HCT116 (cell line): ENCODE measurements around the gene GORASP1. TPM values are rescaled to one million over a fixed set of nuclear protein-coding genes. Genes with fewer than 3 reads are reported as not detected.
A peak's percentile ranks its signal among the peaks of the same experiment; 100 is the strongest.

ENCODE experiments used
- ATAC-seq: fragments of 200-7000 bp; cut with Tn5 transposase; 2 replicates; pipeline ENCODE4 v1.9.1; 2020; ENCODE audit warnings: mild to moderate bottlenecking, moderate library complexity
- BruUV-seq: library from RNA; stranded (reverse); fragments of 400-500 nt; replicated peaks from 2 replicates; lab custom pipeline; 2021; lab: Mats Ljungman, UMichigan
- CTCF ChIA-PET: fragments of 300-600 bp; sonication (Branson Sonifier 250); formaldehyde crosslinking; loops from one replicate; lab custom pipeline; 2021; ENCODE audit warnings: antibody characterized with exemption; lab: Charles Lee
- POLR2A ChIA-PET: fragments of 300-600, 350-600 bp; sonication (Branson Sonifier 250); formaldehyde crosslinking; loops from one replicate; lab custom pipeline; 2021; ENCODE audit warnings: antibody characterized with exemption; lab: Charles Lee
- RAD21 ChIA-PET, 2 experiments: fragments of 300-600 bp; sonication (Branson Sonifier 250); formaldehyde crosslinking; loops; one replicate each; lab custom pipeline; 2023; ENCODE audit warnings: low total read pairs in 2 of 2; ENCODE audit not compliant: uncharacterized antibody in 2 of 2, unreplicated experiment in 2 of 2, low non-redundant PET in 1 of 2; lab: Charles Lee
- DNase-seq: peaks from one replicate; pipeline ENCODE4 v3.0.0-alpha.2; 2010; ENCODE audit warnings: low read depth, low spot score
- H2AFZ ChIP-seq: fragments of 200-600 bp; shearing (Covaris generic), sonication (generic); 2 replicates; pipeline ENCODE4 v1.6.1; 2017; ENCODE audit warnings: low read depth, mixed run types, mixed read lengths, antibody characterized with exemption, low read length; ENCODE audit not compliant: poor library complexity, severe bottlenecking
- H3K27ac ChIP-seq: 2 replicates; pipeline ENCODE4 v1.5.1; 2012; ENCODE audit warnings: low read depth, low read length
- H3K27me3 ChIP-seq: fragments of 200-600 bp; sonication (generic); 2 replicates; pipeline ENCODE4 v1.6.1; 2016; ENCODE audit warnings: mixed run types, low read length, mixed read lengths; ENCODE audit not compliant: insufficient read depth
- H3K36me3 ChIP-seq, 2 experiments: fragments of 200-500 bp in 1 of 2; fragments of 200-600 bp in 1 of 2; sonication (Bioruptor generic) in 1 of 2; sonication (generic) in 1 of 2; 2 replicates each; pipeline versions ENCODE4 v1.5.1 to v1.6.1; 2014 to 2016; ENCODE audit warnings: low read length in 2 of 2, inconsistent platforms in 1 of 2, mixed read lengths in 1 of 2, mixed run types in 1 of 2; ENCODE audit not compliant: insufficient read depth in 2 of 2, control insufficient read depth in 1 of 2
- H3K4me1 ChIP-seq, 2 experiments: fragments of 200-600 bp in 1 of 2; sonication (generic) in 1 of 2; 2 replicates each; pipeline versions ENCODE4 v1.5.1 to v1.6.1; 2012 to 2017; ENCODE audit warnings: low read length in 2 of 2, inconsistent platforms in 1 of 2, mild to moderate bottlenecking in 1 of 2, mixed read lengths in 1 of 2, mixed run types in 1 of 2, moderate library complexity in 1 of 2; ENCODE audit not compliant: insufficient read depth in 2 of 2, control insufficient read depth in 1 of 2
- H3K4me2 ChIP-seq: fragments of 200-600 bp; sonication (generic); 2 replicates; pipeline ENCODE4 v1.6.1; 2017; ENCODE audit warnings: mixed run types, low read length, mixed read lengths
- H3K4me3 ChIP-seq, 2 experiments: fragments of 200-600 bp in 1 of 2; sonication (generic) in 1 of 2; replicated peaks in 1 of 2; 2 replicates each; pipeline ENCODE4 v1.5.1; 2011 to 2016; ENCODE audit warnings: low read length in 2 of 2, control low read depth in 1 of 2, low read depth in 1 of 2, mild to moderate bottlenecking in 1 of 2, mixed read lengths in 1 of 2, mixed run types in 1 of 2
- H3K79me2 ChIP-seq: fragments of 200-600 bp; sonication (generic); 2 replicates; pipeline ENCODE4 v1.6.1; 2017; ENCODE audit warnings: mild to moderate bottlenecking, mixed run types, low read length, moderate library complexity, mixed read lengths; ENCODE audit not compliant: insufficient read depth
- H3K9ac ChIP-seq: fragments of 200-600 bp; sonication (generic); 2 replicates; pipeline ENCODE4 v1.6.1; 2016; ENCODE audit warnings: low read length, mixed read lengths
- H3K9me2 ChIP-seq: fragments of 200-600 bp; sonication (generic), shearing (Covaris generic); 2 replicates; pipeline ENCODE4 v1.6.1; 2017; ENCODE audit warnings: mixed run types, mild to moderate bottlenecking, moderate library complexity; ENCODE audit not compliant: insufficient read depth
- H3K9me3 ChIP-seq, 2 experiments: fragments of 200-500 bp in 1 of 2; fragments of 200-600 bp in 1 of 2; sonication (Bioruptor generic) in 1 of 2; sonication (generic) in 1 of 2; 2 replicates each; pipeline ENCODE4 v1.6.1; 2014 to 2017; ENCODE audit warnings: low read length in 2 of 2, mixed read lengths in 2 of 2, inconsistent platforms in 1 of 2, low read depth in 1 of 2, mild to moderate bottlenecking in 1 of 2, mixed run types in 1 of 2, moderate library complexity in 1 of 2; ENCODE audit not compliant: control insufficient read depth in 1 of 2, insufficient read depth in 1 of 2
- H4K20me1 ChIP-seq: fragments of 200-600 bp; sonication (generic), shearing (Covaris generic); 2 replicates; pipeline ENCODE4 v1.6.1; 2017; ENCODE audit warnings: mixed run types, mild to moderate bottlenecking, moderate library complexity; ENCODE audit not compliant: insufficient read depth
- ELF1 ChIP-seq: IDR thresholded peaks from 2 replicates; pipeline ENCODE4 v1.6.1; 2012; ENCODE audit warnings: low read depth, borderline replicate concordance
- EZH2 ChIP-seq: fragments of 200-600 bp; sonication (generic); IDR thresholded peaks from 2 replicates; pipeline ENCODE4 v1.6.1; 2017; ENCODE audit warnings: antibody characterized with exemption, mixed run types
- POLR2A ChIP-seq: IDR thresholded peaks from 2 replicates; pipeline ENCODE4 v1.7.0; 2011; ENCODE audit warnings: borderline replicate concordance; ENCODE audit not compliant: insufficient read depth, insufficient read length; ENCODE audit errors: extremely low read depth
- POLR2AphosphoS5 ChIP-seq: IDR thresholded peaks from 2 replicates; pipeline ENCODE4 v1.6.1; 2011; ENCODE audit warnings: mild to moderate bottlenecking, low read depth, low read length, moderate library complexity
- REST ChIP-seq: IDR thresholded peaks from 2 replicates; pipeline ENCODE4 v1.6.1; 2012; ENCODE audit warnings: low read depth
- SIN3A ChIP-seq: IDR thresholded peaks from 2 replicates; pipeline ENCODE4 v1.6.1; 2012; ENCODE audit warnings: low read depth
- TCF7L2 ChIP-seq: IDR thresholded peaks from 2 replicates; pipeline ENCODE4 v1.7.0; 2011; ENCODE audit warnings: borderline replicate concordance, inconsistent platforms; ENCODE audit not compliant: insufficient read depth, insufficient read length; ENCODE audit errors: extremely low read depth
- YY1 ChIP-seq: IDR thresholded peaks from 2 replicates; pipeline ENCODE4 v1.6.1; 2011; ENCODE audit warnings: low read length, low read depth, moderate library complexity, mild to moderate bottlenecking; ENCODE audit not compliant: insufficient replicate concordance; ENCODE audit errors: extremely low read depth
- intact Hi-C: fragments of 100-400 bp; cut with micrococcal nuclease; formaldehyde crosslinking; loops from 2 replicates; pipeline ENCODE4 v1.10.0; 2022
- total RNA-seq: library from RNA; stranded (reverse); gene quantifications from one replicate; pipeline ENCODE4 v1.2.1, GENCODE V29; 2021; ENCODE audit not compliant: unreplicated experiment

Gene GORASP1
- total RNA-seq, 1 experiment from 2014 or later: 38.8 TPM

DNA sequence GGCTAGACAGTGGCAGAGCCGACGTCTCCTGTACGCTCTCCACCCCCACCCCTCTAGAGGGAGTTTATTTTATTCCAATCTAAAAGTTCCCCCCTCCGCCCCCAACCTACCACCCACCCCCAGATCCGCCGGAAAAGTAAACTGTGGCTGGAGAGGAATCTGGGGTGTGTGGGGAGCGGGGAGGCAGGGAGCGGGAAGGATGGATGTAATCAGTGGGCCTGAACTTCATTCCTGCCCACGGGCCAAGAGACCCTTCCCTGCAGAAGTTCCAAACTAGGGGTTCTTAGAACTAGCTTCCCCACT, 46.5 kb upstream of the GORASP1 start (continued):
- no peak for TF ChIP-seq REST
- TF ChIP-seq EZH2: no peak
- no peak for TF ChIP-seq ELF1
- TF ChIP-seq YY1: no peak
- TF ChIP-seq POLR2A: no peak

DNA sequence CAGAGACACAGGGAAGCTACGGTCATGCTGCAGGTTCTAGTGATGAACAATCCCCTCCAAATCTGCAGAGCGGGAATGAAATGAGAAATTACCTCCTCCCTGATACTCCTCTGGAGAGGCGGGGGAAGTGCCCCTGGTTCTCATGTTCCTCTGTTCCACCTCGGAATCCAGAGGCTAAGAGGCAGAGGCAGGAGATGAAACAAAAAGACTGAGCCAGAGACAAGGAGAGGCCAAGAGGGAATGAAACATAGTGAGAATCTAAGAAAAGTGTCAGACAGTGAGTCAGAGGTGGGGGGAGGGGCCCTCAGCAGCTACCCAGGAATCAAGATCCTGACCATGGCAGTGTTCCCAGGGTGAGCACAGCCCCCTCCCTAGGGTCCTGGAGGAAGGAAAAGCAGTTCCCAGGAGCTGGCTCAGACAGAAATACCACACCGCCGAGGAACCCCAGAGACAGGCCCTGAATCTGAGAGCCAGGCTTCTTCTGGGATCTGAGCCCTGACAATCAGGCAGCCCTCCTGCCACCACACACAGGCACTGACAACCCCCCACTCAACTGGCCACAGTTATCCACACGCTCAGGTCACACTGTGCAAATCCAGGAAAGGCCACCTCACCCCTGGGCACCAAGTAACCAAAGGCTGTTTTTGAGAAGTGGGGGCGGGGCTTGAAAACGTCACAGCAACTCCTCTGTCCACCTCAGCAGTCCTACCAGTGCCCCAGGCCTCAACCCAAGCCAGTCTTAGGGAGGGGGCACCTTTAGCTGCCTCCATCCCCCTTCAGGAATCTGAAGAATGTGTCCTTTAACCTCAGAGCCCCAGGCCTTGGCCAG, 43.6 kb upstream of the GORASP1 start:
- DNase-seq (no peak), ATAC-seq (no peak)
- Histone ChIP-seq H3K9me3 (no peaks in the 10 kb centered on the region), H3K9me2 (no peaks in the 10 kb centered on the region), H3K4me3 (peak overlapping the region; percentile 60 to 66), H3K27ac (peak overlapping the region; percentile 82), H3K27me3 (no peaks in the 10 kb centered on the region), H3K79me2 (peaks cover 66% of the 10 kb centered on the region)
- POLR2A ChIA-PET: no interaction called here
- TF ChIP-seq TCF7L2 (peak; percentile 24), POLR2AphosphoS5 (0 out of 2 replicates have a peak, but pooled peaks have one; percentile 33), SIN3A (no peak)
- TF ChIP-seq, all 23 proteins: peak for 2
- Histone ChIP-seq H4K20me1 (peaks cover 39% of the 10 kb centered on the region; the same call in 1 of the 2 replicates), H3K4me2 (peak overlapping the region; percentile 81), H2AFZ (no peak overlapping the region), H3K4me1 (peaks cover 70 to 77% of the 10 kb centered on the region in 2 experiments), H3K36me3 (peaks cover under 1 to 7% of the 10 kb centered on the region in 2 experiments; a peak in 3 of 4 replicates), H3K9ac (peak overlapping the region; percentile 86)
- ChIA-PET CTCF (interaction anchor here (1.5 kb wide), 1 partner anchor 137 kb away, joined by 5 read pairs; no protein-coding TSS in a partner anchor), RAD21 (no interaction called here)
- BruUV-seq: no TSS peak
- intact Hi-C loops: no loop called here
